HG02571 (cell line): ENCODE results near the gene PFKFB3.
"Not testable (repeated sequence)": the region's sequence is repeated elsewhere in the genome, so short reads cannot be mapped to it uniquely, and the experiment has no call there.

Experiments used
- ATAC-seq: cut with Tn5 transposase; IDR thresholded peaks from one replicate; pipeline ENCODE4 v1.9.1; 2021; ENCODE audit warnings: mild to moderate bottlenecking, moderate library complexity; ENCODE audit not compliant: unreplicated experiment

The PFKFB3 gene

DNA sequence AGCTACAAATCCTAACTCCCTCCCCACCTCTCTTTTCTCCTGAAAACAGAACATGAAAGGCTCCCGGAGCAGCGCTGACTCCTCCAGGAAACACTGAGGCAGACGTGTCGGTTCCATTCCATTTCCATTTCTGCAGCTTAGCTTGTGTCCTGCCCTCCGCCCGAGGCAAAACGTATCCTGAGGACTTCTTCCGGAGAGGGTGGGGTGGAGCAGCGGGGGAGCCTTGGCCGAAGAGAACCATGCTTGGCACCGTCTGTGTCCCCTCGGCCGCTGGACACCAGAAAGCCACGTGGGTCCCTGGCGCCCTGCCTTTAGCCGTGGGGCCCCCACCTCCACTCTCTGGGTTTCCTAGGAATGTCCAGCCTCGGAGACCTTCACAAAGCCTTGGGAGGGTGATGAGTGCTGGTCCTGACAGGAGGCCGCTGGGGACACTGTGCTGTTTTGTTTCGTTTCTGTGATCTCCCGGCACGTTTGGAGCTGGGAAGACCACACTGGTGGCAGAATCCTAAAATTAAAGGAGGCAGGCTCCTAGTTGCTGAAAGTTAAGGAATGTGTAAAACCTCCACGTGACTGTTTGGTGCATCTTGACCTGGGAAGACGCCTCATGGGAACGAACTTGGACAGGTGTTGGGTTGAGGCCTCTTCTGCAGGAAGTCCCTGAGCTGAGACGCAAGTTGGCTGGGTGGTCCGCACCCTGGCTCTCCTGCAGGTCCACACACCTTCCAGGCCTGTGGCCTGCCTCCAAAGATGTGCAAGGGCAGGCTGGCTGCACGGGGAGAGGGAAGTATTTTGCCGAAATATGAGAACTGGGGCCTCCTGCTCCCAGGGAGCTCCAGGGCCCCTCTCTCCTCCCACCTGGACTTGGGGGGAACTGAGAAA lies 30.4 kb downstream of the PFKFB3 start:
- no peak for ATAC-seq

- ATAC-seq: no peak
These were observed 31.1 kb downstream of the PFKFB3 start for GRCh38 chr10:6233725-6234277.

- ATAC-seq: no peak
These were observed 31.6 kb downstream of the PFKFB3 start for GRCh38 chr10:6234371-6234770.

DNA sequence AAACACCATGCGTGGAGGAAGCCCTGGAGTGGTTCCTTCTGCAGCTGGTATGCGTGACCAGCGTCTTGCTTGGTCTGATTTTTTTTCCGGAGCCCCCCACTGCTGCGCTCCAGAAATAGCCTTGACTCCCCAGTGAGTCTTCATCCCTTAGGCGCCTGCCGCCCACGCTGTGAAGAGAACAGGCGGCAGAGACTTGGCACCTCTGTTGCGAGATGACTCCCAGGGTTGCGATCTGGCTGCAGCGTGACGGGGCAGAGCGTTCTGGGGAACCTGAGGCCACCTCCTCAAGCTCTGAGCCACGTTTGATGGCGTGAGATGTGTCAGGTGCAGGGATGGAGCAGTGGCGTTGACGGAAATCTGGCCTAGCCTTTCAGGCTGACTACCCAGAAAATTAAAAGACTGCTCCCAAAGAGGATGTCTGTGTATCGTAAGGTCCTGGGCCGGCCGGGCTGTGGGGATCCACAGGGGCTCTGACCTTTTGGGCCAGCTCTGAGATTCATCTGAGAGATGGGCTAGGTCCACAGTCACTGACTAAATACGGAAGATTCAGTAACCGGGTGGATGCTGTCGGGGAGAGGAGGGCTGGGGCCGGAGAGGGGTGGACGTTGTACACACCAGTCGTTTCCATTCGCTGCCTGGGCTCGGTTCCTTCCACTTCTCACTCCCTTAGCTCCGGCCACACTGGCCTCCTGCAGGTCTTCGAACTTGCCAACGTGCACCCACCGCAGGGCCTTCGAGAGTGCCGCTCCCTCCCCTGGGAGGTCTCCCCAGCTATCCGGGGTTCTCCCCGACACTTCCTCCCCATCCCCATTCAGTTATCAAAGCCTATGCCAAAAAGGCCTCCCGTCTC lies 33.8 kb downstream of the PFKFB3 start:
- no peak for ATAC-seq

DNA sequence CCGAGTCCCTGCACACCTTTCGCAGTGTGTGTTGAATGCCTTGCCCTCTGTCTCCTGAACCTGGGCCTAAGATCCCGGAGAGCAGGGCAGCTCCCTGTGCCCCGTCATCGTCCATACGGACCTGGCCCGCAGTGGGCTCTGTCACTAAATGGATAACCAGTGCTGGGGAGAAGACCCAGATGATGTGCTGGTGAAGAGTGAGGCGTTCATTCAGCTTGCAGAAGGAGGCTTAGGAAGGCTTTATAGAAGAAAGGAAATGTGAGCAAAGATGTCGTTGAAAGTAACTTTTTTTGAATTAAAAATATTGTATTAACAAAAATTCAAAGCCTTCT lies 34.4 kb downstream of the PFKFB3 start:
- no peak for ATAC-seq

DNA sequence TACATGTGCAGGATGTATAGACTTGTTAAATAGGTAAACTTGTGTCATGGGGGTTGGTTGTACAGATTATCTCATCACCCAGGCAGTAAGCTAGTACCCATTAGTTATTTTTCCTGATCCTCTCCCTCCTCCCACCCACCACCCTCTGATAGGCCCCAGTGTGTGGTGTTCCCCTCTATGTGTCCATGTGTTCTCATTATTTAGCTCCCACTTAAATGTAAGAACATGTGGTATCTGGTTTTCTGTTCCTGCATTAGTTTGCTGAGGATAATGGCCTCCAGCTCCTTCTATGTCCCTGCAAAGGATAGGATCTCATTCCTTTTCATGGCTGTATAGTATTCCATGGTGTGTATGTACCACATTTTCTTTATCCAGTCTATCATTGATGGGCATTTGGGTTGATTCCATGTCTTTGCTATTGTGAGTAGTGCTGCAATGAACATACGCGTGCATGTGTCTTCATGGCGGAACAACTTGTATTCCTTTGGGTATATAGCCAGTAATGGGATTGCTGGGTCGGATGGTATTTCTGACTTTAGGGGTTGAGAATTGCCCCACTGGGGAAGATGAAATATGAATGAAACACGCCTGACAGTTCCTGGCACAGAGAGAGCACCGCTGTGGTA lies 36.0 kb downstream of the PFKFB3 start:
- ATAC-seq: not testable (repeated sequence)

DNA sequence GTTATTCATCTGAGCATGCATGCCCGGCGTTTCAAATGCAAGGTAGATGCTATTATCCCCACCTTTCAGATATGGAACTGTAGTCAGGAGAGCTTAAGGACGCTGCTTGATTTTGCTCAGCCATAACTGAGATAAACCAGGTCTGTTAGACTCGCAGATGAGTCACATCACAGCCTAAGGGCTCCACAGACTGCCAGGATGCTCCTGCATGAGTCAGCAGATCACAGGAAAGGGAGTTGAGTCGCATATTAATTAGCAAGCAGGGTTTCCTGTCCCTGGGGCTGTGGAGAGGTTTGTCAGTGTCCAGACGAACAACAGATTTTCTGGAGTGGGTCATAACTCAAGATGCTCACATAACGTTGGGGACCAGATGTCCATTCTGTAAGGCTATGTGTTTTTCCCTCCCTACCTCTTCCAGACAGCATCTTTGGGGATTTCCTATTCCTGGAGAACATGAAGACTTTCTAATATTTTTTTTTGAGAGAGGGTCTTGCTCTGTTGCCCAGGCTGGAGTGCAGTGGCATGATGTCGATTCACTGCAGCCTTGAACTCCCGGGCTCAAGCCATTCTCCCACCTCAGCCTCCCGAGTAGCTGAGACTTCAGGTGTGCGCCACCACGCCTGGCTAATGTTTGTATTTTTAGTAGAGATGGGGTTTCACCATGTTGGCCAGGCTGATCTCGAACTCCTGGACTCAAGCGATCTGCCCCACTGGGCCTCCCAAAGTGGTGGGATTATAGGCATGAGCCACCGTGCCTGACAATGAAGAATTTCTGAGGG lies 36.7 kb downstream of the PFKFB3 start:
- ATAC-seq: no peak

DNA sequence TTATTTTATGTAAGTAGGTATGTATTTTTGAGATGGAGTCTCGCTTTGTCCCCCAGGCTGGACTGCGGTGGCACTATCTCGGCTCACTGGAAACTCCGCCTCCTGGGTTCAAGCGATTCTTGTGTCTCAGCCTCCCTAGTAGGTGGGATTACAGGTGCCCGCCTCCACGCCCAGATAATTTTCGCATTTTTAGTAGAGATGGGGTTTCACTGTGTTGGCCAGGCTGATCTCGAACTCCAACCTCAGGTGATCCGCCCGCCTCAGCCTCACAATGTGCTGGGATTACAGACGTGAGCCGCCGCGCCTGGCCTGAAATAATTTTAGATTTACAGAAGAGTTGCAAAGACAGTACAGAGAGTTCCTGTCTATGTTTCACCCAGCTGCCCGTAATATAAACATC lies 37.5 kb downstream of the PFKFB3 start:
- no peak for ATAC-seq

GRCh38 chr10:6242089-6242488 lies 39.4 kb downstream of the PFKFB3 start:
- ATAC-seq: no peak

DNA sequence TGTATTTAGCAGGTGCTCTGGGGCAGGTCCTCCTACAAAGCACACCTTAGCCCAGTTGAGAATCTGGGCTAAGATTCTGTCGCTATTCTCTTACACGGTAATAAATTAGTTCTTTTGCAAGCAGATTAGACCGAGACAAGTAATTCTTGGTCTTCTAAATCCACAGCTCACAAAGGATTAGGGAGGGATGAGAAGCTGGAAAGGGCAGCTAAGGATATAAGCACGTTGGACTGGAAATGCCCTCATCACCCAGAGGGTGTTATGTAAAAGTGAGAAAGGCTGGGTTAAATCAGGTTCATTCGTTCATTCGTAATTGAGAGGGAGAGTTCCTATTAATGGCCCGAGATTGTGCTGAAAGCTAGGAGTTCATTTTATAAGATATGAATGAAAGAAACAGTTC lies 41.8 kb downstream of the PFKFB3 start:
- ATAC-seq: no peak

DNA sequence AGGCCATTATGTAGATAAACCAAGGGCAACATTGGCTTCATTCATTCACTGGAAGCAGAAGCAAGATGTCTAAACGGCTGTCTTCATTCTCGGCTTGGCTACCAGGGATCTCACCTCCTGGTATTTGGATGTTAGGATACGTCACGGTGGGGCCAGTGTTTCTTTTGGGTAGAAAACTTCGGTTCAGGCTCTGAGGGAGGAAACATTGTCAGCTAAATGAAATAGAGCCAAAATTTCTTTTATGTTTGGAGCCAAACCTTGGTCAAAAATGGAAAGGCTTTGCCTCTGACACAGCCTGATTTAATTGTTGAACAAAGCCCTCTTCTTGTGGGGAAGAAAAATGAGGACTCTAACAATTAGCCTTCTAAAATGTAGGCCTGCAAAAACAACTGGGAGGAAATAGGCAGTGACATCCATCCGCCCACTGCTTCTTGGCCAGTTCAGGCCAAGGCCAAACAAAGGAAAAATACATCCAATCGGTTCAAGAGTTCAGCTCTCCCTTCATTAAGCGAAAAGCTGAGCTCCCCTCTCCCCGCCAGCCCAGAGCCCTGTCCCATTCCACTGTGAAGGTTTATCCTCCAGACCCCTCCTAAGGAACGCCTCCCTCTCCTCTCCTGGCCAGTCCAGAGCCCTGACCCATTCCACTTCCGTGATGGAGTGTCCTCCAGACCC lies 44.4 kb downstream of the PFKFB3 start:
- no peak for ATAC-seq

- ATAC-seq: not testable (repeated sequence)
These were observed 46.2 kb downstream of the PFKFB3 start for GRCh38 chr10:6248908-6249307.

- no peak for ATAC-seq
These were observed 47.0 kb downstream of the PFKFB3 start for GRCh38 chr10:6249698-6250097.

DNA sequence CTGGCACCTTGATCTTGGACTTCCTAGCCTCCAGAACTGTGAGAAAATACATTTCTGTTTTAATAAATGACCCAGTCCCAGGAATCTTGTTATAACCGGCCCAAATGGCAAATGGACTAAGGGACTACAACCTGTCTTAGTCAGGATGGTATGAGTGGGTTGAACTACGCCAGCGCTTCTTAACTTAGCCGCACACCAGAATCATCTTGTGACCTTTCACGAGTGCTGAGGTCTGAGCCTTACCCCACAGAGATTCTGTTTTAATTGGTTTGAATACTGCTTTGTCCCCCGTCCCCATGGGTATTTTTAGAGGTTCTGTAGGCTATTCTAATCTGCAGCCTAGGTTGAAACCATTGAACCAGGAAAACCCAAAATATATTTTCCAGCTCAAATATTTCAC lies 48.0 kb downstream of the PFKFB3 start:
- no peak for ATAC-seq

GRCh38 chr10:6254201-6254600 lies 51.5 kb downstream of the PFKFB3 start:
- ATAC-seq: no peak

- ATAC-seq: no peak
These were observed 52.9 kb downstream of the PFKFB3 start for GRCh38 chr10:6255548-6256061.

DNA sequence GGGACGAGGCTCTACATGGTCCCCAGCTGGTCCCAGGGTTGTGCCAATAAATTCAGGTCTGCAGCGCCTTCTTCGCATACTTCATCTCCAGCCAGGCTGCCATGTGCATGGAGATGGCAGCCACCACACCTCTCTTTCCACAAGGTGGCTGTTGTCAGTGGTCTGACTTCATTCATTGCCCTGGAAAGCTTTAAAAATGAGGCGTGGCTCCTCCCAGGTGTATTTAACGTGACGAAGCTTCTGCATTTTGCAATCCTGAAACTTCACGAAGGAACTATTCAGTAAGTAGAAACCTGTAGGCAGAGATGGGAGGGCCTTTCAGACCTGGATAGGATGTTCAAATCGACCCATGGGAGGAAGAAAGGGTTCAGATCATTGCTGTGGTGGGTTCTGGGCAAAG lies 53.7 kb downstream of the PFKFB3 start:
- no peak for ATAC-seq

GRCh38 chr10:6259153-6259552 lies 56.4 kb downstream of the PFKFB3 start:
- no peak for ATAC-seq

- no peak for ATAC-seq
These were observed 58.1 kb downstream of the PFKFB3 start for GRCh38 chr10:6260843-6261242.

GRCh38 chr10:6267941-6268340 lies 65.2 kb downstream of the PFKFB3 start:
- no peak for ATAC-seq
